Right cardiac atrium (tissue), 5 donors: Measurements from ENCODE around the gene CFAP70. TPM values are rescaled to one million over a fixed set of nuclear protein-coding genes. Genes with fewer than 3 reads are reported as not detected.

Experiments
- ATAC-seq, 2 donors: fragments of 200-7000 bp; cut with Tn5 transposase; one replicate each; pipeline versions ENCODE4 v1.8.0 to v1.9.1; 2020; ENCODE audit warnings: moderate library complexity in 2 of 2, mild to moderate bottlenecking in 1 of 2
- DNase-seq, 3 donors: peaks; one replicate each; pipeline ENCODE4 v3.0.0-alpha.2; 2020
- H3K27ac ChIP-seq: one replicate; pipeline ENCODE4 v1.5.1; 2013; ENCODE audit warnings: mild to moderate bottlenecking, low read length, control low read depth, moderate library complexity
- H3K27me3 ChIP-seq: one replicate; pipeline ENCODE4 v1.6.1; 2013; ENCODE audit not compliant: control insufficient read depth, insufficient read depth
- H3K4me1 ChIP-seq: one replicate; pipeline ENCODE4 v1.6.1; 2013; ENCODE audit warnings: low read length; ENCODE audit not compliant: control insufficient read depth, insufficient read depth
- H3K4me3 ChIP-seq: one replicate; pipeline ENCODE4 v1.5.1; 2013; ENCODE audit warnings: low read length, control low read depth
- H3K9me3 ChIP-seq: one replicate; pipeline ENCODE4 v1.6.1; 2013; ENCODE audit warnings: low read length; ENCODE audit not compliant: control insufficient read depth
- WGBS: extraction: QIAGEN DNeasy Blood & Tissue Kit; methylation state at CpG from one replicate; pipeline ENCODE4 v1.1.7; 2013; 5-methylcytosine and 5-hydroxymethylcytosine counted together
- intact Hi-C, 4 donors: fragments of 100-400 bp; cut with DNase I; formaldehyde crosslinking; loops; one replicate each; pipeline versions ENCODE4 v1.11.0 to v1.14.0; 2022 to 2023
- polyA plus RNA-seq: library from polyadenylated mRNA; stranded (reverse); fragments of 200-250 nt; gene quantifications from one replicate; pipeline ENCODE4 v1.2.3, GENCODE V29; 2013
- total RNA-seq, 4 donors: library from RNA; stranded (reverse); fragmentation: NEBNext Ultra II Directional; extraction: Animal tissue kit (Norgen Biotek cat#: 25700); gene quantifications; one replicate each; pipeline ENCODE4 v1.2.1, GENCODE V29; 2021
- donor health status: healthy with polysubstance abuse.
- donor health status: DM: no; HTN: yes; CAD: no.
- donor health status: DM: no; HTN: no; CAD: no.
- donor health status: DM: no; HTN: yes; CAD: no; lungs with severe emphysema.
- donor health status: DM: yes; HTN: yes; CAD: no.

Gene CFAP70
- total and polyA plus RNA-seq, 5 donors: 1.2 to 2.3 (median 1.8) TPM

DNA sequence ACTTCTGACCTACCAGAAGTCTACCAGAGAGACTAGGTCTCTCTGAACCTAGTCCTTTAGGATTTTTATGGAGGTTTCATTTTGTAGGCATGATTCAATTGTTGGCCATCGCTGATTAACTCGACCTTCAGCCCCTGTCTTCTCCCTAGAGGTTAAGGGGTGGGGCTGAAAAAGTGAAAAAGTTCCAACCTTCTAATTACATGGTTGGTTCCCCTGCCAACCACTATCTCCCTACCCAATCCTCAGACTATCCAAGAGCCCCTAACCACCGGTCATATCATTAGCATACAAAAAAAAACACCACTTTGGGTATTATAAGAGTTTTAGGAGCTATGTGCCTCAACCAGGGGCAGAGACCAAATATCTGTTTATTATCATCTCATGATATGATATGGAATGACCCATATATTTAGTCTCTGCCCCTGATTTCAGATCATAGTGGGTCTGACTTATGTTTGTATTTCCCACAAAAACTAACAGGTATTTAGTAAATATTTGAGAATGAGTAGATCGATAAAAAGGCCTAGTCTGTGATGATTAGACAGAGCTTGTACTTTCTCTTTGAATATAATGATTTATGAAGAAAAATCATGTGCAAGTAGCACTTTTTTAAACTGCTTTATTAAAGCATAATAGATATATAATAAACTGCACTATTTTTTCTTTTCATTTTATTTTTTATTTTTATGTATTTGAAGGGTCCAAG is 147.4 kb downstream of the CFAP70 start:
- WGBS: 81% methylated on average over 4 of the region's 4 CpGs
- ATAC-seq: no peak
- Histone ChIP-seq H3K4me3 (no peak overlapping the region), H3K27ac (no peak overlapping the region), H3K27me3 (no peaks in the 10 kb centered on the region), H3K4me1 (no peaks in the 10 kb centered on the region), H3K9me3 (no peaks in the 10 kb centered on the region)
- no peak for DNase-seq
- intact Hi-C loops: no loop called here

DNA sequence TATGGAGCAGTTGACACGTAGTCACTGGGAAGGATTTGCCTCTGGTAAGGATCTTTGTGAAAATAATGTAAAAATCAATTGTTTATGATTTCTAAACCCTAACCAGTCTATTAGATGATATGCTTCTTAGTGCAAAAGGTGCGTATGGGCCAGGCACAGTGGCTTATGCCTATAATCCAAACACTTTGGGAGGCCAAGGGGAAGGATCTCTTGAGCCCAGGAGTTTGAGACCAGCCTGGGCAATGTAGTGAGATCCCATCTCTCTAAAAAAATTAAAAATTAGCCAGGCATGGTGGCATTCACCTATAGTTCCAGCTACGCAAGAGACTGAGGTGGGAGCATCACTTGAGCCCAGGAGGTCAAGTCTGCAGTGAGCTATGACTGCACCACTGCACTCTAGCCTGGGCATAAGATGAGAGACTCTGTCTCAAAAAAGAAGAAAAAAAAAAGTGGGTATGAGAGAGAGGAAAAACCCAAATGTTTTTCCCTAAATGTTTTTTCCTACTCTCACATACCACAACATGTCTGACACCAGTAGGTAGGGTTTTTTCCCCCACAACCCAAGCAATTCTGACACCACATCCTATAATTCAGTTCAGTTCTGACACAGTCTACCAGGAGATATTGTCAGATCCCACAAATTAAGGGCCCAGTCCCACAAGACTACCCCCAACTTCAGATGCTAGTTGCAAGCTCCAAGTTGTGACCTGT is 148.1 kb downstream of the CFAP70 start:
- no peaks in the 10 kb centered on the region for H3K27me3 ChIP-seq
- no peak for DNase-seq
- no peak overlapping the region for H3K4me3 ChIP-seq
- H3K9me3 ChIP-seq: no peaks in the 10 kb centered on the region
- no peak overlapping the region for H3K27ac ChIP-seq
- no peak for ATAC-seq
- WGBS: 95% methylated on average over 3 of the region's 3 CpGs
- intact Hi-C loops: no loop called here
- H3K4me1 ChIP-seq: no peaks in the 10 kb centered on the region

DNA sequence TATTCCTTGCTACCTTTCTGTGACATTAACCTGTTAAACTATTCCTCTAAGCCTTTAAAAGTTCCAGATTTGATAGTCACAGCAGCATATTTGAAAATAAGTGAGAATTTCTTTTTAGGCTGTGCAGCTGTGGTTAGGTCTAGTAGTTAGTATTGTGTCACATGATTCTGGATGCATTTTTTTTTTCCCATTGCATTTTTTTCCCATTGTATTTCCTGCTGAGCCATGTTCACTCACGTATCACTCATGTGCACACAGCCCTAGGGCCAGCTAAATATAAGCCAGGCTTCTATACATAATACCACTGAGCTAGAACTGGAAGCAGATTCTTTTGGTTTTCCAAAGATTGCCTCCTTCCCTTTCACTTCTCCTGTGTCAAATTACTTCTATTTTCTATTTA is 149.0 kb downstream of the CFAP70 start:
- H3K27me3 ChIP-seq: no peaks in the 10 kb centered on the region
- intact Hi-C loops: no loop called here
- no peaks in the 10 kb centered on the region for H3K4me1 ChIP-seq
- ATAC-seq: no peak
- DNase-seq: no peak
- H3K9me3 ChIP-seq: no peaks in the 10 kb centered on the region
- no peak overlapping the region for H3K27ac ChIP-seq
- no peak overlapping the region for H3K4me3 ChIP-seq
- 65% methylated on average over 1 of the region's 1 CpG for WGBS

DNA sequence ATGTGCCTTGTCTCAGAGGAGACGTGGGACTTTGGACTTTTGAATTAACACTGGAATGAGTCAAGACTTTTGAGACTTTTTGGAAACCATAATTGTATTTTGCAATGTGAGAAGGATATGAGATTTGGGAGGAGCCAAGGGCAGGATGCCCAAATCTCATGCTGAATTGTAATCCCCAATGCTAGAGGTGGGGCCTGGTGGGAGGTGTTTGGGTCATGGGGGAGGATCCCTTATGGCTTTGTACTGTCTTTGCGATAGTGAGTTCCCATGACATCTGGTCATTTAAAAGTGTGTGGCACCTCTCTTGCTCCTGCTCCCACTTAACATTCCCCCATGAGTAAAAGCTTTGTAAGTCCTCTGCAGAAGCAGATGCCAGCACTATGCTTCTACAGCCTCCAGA is 150.8 kb downstream of the CFAP70 start:
- H3K4me3 ChIP-seq: no peak overlapping the region
- intact Hi-C loops: no loop called here
- no peaks in the 10 kb centered on the region for H3K27me3 ChIP-seq
- ATAC-seq (peak; percentile 62 to 73), DNase-seq (peak; percentile 64 to 84 (median 71))
- H3K27ac ChIP-seq: no peak overlapping the region
- H3K9me3 ChIP-seq: no peaks in the 10 kb centered on the region
- no peaks in the 10 kb centered on the region for H3K4me1 ChIP-seq
- WGBS: 57% methylated on average over 2 of the region's 2 CpGs

GRCh38 chr10:73206385-73206784 is 152.3 kb downstream of the CFAP70 start:
- H3K9me3 ChIP-seq: no peaks in the 10 kb centered on the region
- H3K27ac ChIP-seq: no peak overlapping the region
- no peaks in the 10 kb centered on the region for H3K27me3 ChIP-seq
- no peak overlapping the region for H3K4me3 ChIP-seq
- 99% methylated on average over 5 of the region's 5 CpGs for WGBS
- no peaks in the 10 kb centered on the region for H3K4me1 ChIP-seq
- DNase-seq (no peak), ATAC-seq (no peak)
- intact Hi-C loops: no loop called here

GRCh38 chr10:73205890-73206289 is 152.8 kb downstream of the CFAP70 start:
- intact Hi-C loops: no loop called here
- Histone ChIP-seq H3K4me1 (no peaks in the 10 kb centered on the region), H3K9me3 (no peaks in the 10 kb centered on the region), H3K27me3 (no peaks in the 10 kb centered on the region), H3K4me3 (no peak overlapping the region), H3K27ac (no peak overlapping the region)
- DNase-seq (no peak), ATAC-seq (no peak)
- WGBS: 92% methylated on average over 1 of the region's 1 CpG

DNA sequence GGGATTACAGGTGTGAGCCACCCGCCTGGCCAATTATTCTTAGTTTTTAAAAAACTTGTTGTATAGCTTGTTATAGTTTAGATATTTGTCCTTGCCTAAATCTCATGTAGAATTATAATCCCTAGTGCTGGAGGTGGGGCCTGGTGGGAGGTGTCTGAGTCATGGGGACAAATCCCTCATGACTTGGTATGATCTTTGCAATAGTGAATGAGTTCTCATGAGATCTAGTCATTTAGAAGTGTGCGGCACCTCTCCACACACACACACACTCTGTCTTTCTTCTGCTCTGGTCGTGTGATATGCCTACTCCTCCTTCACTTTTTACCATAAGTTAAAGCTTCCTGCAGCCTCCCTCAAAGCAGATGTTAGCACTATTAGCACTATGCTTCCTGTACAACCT is 153.6 kb downstream of the CFAP70 start:
- Histone ChIP-seq H3K4me3 (no peak overlapping the region), H3K4me1 (no peaks in the 10 kb centered on the region), H3K27me3 (no peaks in the 10 kb centered on the region), H3K27ac (no peak overlapping the region), H3K9me3 (no peaks in the 10 kb centered on the region)
- ATAC-seq (no peak), DNase-seq (no peak)
- WGBS: 93% methylated on average over 3 of the region's 3 CpGs
- intact Hi-C loops: no loop called here

Other genes starting within 250 kb of the CFAP70 start
- 1 to 10 TPM; 1.9 to 4.1 (median 2.8) TPM for gene NUDT13, start 248.4 kb downstream of the CFAP70 start, total RNA-seq
- 2.7 TPM for gene NUDT13, start 248.4 kb downstream of the CFAP70 start, polyA plus RNA-seq
- 10 to 100 TPM; 16.2 to 19.3 (median 17.9) TPM for gene ECD, start 190.9 kb downstream of the CFAP70 start, total RNA-seq
- gene ECD, start 190.9 kb downstream of the CFAP70 start, polyA plus RNA-seq: 10.8 TPM
- 10 to 100 TPM; 11.6 to 17.5 (median 15.1) TPM for gene FAM149B1, start 190.7 kb downstream of the CFAP70 start, total RNA-seq
- gene FAM149B1, start 190.7 kb downstream of the CFAP70 start, polyA plus RNA-seq: 16.2 TPM
- 10 to 100 TPM in 2 of 4 donors, 1 to 10 TPM in 2; 7.9 to 10.6 (median 10.2) TPM for gene DNAJC9, start 111.6 kb downstream of the CFAP70 start, total RNA-seq
- 6.5 TPM for gene DNAJC9, start 111.6 kb downstream of the CFAP70 start, polyA plus RNA-seq
- 10 to 100 TPM; 66.9 to 85.1 (median 79.3) TPM for gene MRPS16, start 106.2 kb downstream of the CFAP70 start, total RNA-seq
- 80.0 TPM for gene MRPS16, start 106.2 kb downstream of the CFAP70 start, polyA plus RNA-seq
- gene ANXA7, start 55.2 kb upstream of the CFAP70 start, total RNA-seq: 100 to 1,000 TPM in 3 of 4 donors, 10 to 100 TPM in 1; 98.4 to 122 (median 113) TPM
- gene ANXA7, start 55.2 kb upstream of the CFAP70 start, polyA plus RNA-seq: 78.6 TPM
- 1 to 10 TPM; 1.1 to 2.1 (median 1.4) TPM for gene MSS51, start 74.7 kb upstream of the CFAP70 start, total RNA-seq
- 1.4 TPM for gene MSS51, start 74.7 kb upstream of the CFAP70 start, polyA plus RNA-seq
- 10 to 100 TPM; 50.3 to 61.3 (median 57.1) TPM for gene PPP3CB, start 137.2 kb upstream of the CFAP70 start, total RNA-seq
- 34.5 TPM for gene PPP3CB, start 137.2 kb upstream of the CFAP70 start, polyA plus RNA-seq
- gene USP54, start 232.5 kb upstream of the CFAP70 start, total RNA-seq: 10 to 100 TPM; 23.5 to 65.6 (median 24.0) TPM
- 7.5 TPM for gene USP54, start 232.5 kb upstream of the CFAP70 start, polyA plus RNA-seq